GM21825 (cell line): ENCODE measurements around the gene PRR35.

Source experiments
- ATAC-seq: cut with Tn5 transposase; IDR thresholded peaks from one replicate; pipeline ENCODE4 v1.9.1; 2021; ENCODE audit warnings: mild to moderate bottlenecking, moderate library complexity; ENCODE audit not compliant: unreplicated experiment

The PRR35 gene

GRCh38 chr16:578232-578869 is 18.2 kb downstream of the PRR35 start:
- ATAC-seq = no peak

- ATAC-seq = no peak
Observed at GRCh38 chr16:578870-579405, 18.7 kb downstream of the PRR35 start.

GRCh38 chr16:580141-580945 is 20.1 kb downstream of the PRR35 start:
- ATAC-seq = no peak

- no peak for ATAC-seq
Observed at GRCh38 chr16:580946-581498, 20.8 kb downstream of the PRR35 start.

- no peak for ATAC-seq
Observed at GRCh38 chr16:582218-582613, 22.0 kb downstream of the PRR35 start.

- ATAC-seq = no peak
Observed at GRCh38 chr16:582614-583331, 22.6 kb downstream of the PRR35 start.

GRCh38 chr16:583470-583814 is 23.2 kb downstream of the PRR35 start:
- no peak for ATAC-seq

GRCh38 chr16:583815-584591 is 23.8 kb downstream of the PRR35 start:
- no peak for ATAC-seq

- no peak for ATAC-seq
Observed at GRCh38 chr16:585351-585750, 25.2 kb downstream of the PRR35 start.

GRCh38 chr16:586047-586644 is 26.0 kb downstream of the PRR35 start:
- ATAC-seq = no peak

- ATAC-seq = no peak
Observed at GRCh38 chr16:586645-587590, 26.7 kb downstream of the PRR35 start.

GRCh38 chr16:588639-588888 is 28.4 kb downstream of the PRR35 start:
- peak; percentile 11 for ATAC-seq

- ATAC-seq = peak; percentile 55
Observed at GRCh38 chr16:588889-589657, 28.9 kb downstream of the PRR35 start.

GRCh38 chr16:589658-590187 is 29.5 kb downstream of the PRR35 start, which contains the start of gene RAB40C:
TSS of gene RAB40C (plus strand) at chr16:590066. CDS start at chr16:590292, 226 bp downstream.
- peak; percentile 69 for ATAC-seq

GRCh38 chr16:590188-590814 is 30.1 kb downstream of the PRR35 start:
- no peak for ATAC-seq

- no peak for ATAC-seq
Observed at GRCh38 chr16:590815-591200, 30.6 kb downstream of the PRR35 start.

GRCh38 chr16:591231-591630 is 31.0 kb downstream of the PRR35 start:
- ATAC-seq = no peak
